NCI-H128 (cell line): Measurements from ENCODE around the gene HMG20A.

Experiments
- DNase-seq: peaks from one replicate; lab custom pipeline; 2025; ENCODE audit not compliant: unreplicated experiment; lab: John Stamatoyannopoulos, UW

The HMG20A gene

DNA sequence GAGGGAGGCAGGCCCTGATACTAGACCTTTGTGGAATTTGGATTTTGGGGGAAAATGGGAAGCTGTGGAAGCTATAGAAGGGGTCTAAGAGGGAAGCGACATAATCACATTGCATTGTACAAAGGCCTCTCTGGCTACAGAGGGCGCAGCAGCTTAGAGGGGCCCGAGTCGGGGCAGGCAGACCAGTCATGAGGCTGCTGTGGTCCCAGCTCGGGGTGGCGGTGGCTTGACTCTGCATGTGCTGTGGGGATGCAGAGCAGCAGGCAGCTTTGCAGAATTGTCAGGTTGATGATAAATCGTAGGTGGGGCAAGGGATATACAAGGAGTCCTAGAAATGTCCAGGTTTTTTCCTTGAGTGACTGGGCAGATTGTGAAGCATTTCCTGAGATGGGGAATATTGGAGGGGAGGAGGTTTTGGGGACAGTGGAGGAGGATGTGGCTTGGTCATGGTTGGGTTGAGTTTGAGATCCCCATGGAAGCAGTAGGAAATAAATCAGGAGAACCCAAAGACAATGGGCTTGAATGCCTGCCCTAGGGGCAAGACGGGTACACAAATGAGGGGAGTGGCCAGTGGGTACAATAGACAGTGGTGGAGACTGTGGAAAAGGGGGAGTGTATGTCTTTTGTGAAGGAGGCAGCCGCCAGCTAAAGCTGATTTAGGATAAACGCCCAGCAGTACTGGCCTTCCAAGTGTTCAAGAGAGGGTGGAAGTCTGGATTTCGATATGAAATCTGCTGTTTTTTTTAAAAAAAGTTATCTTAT, 94.1 kb downstream of the HMG20A start:
- DNase-seq, result no peak

DNA sequence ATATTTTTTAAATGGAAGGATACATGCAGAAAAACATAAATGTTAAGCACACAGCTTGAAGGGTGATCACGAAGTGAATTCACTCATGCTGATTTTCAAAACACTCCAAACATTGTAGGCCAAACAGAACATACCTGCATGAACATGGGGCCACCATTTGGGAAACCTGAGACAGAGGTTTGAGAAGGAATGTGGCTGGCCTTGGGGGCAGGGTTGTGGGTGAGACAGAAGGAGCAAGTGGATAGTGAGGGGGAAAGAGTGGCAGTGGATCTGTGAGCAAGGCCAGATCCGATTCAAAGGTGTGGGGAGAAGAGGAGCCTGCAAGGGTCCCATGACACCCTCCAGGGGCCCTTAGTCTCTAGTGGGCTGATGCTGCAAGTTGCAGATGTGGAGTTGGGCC, 94.9 kb downstream of the HMG20A start:
- no peak for DNase-seq

DNA sequence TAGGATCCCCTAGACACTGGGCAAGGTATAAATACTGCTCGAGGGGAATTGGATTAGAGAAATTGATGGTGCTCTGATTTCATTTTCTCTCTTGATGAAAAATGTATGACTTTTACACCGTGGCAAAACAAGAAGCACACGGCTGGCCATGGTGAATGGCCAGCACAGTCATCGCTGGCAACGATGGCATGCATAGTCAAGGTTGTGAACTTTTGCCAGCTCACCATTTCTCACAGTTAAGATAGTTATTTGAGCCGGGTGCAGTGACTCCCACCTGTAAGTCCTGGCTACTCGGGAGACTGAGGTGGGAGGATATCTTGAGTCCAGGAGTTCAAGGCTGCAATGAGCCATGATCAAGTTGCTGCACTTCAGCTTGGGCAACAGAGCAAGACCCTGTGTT, 95.4 kb downstream of the HMG20A start:
- no peak for DNase-seq

DNA sequence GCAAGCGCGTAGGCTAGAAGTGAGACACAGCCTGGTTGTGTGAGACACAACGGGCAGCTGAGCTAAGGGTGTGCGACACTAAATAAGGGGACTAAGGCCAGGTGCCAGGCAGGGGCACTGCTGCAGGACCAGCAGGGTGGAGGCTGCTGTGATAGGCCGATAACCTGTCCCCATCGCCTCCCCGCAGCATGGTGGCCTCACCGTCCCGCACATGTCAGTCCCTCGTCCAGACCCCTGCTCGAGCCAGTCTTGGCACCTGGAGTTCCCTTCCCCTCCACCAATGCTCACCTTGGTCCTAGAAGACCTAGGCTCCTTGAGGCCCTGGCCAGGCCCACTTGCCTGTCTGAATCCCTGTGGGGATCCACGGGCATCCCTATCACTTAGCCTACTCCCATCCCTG, 96.1 kb downstream of the HMG20A start:
- DNase-seq, result no peak

DNA sequence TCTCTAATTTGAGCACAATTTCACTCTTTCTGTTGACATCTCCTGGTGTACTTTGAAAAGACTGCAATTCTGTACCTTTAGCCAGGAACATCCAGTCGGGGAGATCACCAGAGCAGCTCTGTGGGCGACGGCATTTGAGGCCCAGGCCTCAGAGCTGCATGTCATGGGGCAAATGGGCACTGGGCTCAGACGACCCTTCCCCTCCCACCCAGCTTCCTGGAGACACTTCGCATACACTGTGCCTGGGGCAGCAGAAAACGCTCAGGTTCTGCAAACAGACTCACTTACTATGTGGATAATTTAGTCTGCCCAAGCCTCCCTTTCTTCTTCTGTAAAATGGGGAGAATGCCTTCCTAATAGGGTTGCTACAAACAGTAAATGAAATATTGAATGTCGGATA, 96.9 kb downstream of the HMG20A start:
- DNase-seq, result no peak

DNA sequence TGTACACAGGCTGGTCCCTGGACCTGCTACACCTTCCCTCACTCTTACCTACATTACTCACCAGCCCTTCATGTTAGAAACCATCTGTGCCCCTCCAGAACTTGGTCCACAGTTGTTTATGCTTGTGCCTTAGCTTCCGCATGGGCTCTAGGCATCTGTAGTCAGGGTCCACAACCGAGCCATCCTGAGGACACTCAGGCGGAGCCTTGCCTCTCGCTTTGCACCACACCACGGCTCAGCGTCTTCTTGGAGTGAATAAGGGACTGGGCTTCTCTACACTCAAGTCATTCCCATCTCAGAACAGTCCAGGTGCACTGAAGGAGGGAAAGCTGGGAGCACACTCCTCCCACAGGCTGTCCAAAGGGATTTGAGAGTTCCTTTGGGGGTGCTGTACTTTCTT, 97.8 kb downstream of the HMG20A start:
- DNase-seq, result no peak

DNA sequence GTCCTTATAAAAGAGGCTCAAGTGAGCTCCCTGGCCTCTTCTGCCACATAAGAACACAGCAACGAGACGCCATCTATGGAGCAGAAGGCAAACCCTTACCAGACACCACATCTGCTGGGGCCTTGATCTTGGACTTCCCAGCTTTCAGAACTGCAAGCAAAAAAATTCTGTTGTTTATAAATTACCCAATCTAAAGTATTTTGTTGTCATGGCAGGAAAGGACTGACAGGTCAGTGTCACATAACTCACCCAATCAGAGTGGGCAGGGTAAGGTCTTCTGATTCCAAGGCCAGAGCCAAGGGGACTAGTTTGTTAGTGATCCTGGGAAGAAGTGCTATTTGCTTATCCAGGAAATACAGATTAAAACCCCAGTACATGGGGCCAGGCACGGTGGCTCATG, 98.9 kb downstream of the HMG20A start:
- no peak for DNase-seq

DNA sequence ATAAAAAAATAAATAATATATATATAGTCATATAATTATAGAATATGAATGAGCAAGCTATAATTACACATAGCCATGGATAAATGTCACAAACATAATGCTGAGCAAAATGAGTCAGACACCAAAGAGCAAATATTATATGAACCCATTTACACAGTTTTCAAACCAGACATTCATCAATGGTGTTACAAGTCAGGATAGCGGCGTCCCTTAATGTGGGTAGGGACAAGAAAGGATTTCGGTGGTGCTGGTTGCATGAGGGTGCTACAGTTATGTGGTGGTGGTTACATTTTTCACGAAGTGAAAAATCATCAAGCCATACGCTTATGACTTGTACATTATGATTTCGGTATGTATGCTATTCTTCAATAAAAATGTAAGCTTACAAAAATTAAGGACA, 100.5 kb downstream of the HMG20A start:
- DNase-seq, result no peak

DNA sequence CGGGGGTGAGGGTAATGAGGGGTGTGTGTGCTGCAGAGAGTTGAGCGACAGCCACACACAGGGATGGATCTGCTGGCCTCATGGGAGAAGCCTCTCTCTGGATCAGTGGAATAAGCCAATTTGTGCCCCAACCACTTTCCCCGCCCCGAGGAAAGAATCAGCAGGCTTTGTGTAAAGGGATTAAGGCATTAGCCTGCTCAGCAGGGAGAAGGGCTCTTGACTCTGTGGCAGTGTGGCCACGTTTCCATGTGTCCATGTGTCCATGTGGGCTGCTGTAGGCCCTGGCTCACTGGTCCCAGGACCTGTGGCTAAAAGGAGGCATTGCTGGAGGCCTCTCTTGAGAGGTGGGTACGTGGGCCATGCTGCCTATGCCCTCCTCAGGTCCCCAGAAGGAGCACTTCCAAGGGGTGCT, 104.7 kb downstream of the HMG20A start:
- no peak for DNase-seq

DNA sequence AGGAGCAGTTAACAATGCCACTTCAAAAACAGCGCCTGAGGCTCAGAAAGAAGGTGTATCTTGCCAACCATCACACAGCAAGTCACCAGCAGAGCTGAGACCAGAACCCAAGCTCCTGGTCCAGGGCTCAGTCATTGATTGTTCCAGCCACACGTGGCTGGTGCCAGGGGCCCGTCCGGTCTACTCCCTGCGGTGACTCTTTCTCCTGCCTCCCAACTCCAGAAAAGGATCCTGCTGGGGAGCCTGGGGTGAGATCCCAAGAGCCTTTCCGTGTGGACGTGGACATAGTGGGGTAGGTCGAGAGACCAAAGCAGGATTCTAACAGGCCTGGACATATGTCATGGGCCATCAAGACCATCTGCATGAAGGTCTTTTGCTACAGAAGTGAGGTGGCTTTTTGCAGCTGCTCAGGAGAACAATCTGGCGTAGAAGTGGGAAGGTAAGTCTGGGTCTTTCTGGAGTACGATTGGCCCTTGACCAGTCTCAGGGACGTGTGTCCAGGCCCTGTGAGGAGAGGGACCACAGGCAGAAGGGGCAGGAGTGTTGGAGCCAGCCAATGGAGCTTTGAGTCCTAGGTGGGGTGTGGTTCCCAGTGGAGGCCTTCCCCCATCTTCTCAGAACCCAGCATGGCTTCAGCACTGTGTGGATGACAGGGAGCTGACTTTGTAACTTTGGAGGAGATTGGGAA, 105.4 kb downstream of the HMG20A start:
- no peak for DNase-seq

DNA sequence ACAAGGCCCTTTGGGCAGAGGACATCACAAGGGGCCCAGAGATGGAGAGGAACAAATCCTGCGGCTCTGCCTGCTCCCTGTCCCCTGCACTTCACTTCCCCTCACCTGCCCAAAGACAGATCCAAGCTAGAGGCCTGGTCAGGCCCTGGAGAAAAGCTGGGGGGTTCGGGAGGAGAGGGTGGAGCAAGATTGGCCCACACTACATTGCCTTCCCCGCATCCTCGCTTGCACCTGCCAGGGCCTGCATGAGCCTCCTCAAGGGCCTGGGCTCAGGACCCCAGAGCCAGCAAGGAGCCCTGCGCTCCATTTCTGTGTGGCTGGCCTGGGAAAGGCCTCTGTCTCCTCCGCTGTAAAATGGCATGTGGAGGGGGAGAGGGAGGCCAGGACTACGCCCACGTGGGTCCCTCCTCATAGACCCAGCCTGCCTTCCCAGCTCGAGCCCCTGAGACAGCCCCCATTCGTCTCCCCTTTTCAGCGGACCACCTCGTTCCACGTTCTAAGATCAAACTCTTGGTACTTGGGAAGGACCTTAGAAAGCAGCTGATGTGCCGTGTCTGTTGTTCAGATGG, 106.0 kb downstream of the HMG20A start:
- no peak for DNase-seq

DNA sequence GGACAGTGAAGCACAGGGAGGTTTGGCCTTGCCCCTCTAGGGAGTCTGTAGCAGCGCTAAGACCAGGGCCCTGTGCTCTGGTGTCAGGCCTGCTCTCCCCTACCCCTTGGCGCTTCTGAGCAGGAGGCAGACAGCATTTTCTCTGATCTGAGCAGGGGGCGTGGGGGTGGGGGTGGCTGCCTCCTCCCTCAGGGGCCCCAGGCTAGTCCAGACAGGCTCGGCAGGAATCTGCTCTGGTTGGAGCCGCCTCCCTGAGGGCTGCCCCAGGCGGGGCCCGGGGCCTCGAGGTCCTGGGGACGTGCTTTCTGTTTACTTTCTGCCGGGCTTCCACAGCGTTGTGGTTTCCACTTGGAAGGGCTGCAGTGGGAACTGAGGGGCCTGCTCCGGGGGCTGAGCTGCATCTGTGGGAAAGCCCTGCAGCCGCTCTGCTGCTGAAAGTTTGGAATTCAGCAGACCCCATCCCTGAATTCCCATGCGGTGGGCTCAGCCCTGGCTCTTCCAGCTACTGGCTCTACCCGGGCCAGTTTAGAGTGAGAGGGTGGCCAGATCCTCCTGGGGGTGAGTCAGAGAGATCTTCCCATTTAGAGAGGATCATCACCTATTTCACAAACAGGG, 106.6 kb downstream of the HMG20A start:
- DNase-seq, result no peak

DNA sequence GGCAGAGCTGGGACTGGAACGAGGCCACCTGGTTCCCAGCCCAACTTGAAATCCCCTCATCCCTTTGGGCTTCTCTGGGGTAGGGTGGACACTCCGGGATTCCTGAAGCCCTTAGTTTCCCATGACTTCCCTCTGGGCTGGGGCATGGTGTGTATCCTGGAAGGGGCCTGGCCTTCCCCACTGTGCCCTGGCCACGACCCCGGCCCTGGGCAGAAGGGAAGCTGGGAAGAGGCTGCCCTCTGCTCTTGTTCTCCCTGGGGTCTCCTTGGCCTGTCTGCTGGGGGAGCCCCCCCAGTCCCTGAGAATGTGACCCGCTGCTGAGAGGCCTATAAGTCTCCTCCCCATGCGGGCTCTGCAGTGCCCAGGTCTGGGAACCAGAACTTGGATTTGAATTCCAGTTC, 107.1 kb downstream of the HMG20A start:
- no peak for DNase-seq

DNA sequence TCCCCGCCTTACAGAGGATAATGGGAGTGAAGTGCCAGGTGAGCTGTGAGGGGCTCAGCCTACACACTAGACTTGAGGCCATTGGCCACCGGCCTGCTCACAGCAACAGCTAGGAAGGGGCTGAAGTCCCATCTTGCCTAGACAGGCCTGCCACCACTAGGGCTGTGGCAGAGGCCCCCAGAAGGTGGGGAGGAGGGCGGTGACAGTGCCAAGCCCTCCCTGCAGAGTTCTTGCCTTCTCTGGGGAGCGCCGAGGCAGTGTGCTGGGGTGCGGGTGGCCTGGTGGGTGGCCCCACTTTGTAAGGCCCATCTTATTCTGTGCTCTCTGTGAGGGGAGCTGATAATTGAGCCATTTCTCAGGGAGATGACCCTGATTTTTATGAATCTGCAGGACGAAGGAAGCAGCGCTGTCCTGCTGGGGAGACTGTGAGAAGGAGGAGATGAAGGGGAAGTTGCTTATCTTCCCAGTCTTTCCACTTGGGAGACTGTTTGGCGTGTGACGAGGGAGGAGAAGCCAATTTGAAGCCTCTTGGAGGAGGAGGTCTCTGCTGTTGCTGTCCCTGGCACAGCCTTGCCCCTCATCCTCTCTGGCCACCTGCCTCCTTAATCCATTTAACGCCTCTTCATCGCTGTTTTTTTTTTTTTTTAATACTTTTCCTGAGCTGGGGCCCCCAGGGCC, 107.7 kb downstream of the HMG20A start:
- DNase-seq, result no peak

DNA sequence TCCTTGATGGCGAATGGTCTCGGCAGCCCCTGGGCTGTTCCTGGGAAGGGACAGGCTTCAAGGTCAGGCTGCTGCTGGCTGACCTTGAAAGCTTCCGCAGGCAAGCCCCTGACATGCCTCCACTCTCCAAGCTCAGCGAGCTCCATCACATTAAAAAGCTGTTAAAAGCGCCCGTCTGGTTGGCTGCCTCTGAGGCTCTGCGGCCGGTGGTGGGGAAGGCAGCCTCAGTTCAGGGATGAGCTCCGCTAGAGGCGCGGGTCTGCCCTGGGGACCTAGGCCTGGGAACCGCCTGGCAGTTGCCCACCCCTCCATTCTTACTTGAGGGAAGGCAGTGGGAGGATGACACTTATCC, 108.3 kb downstream of the HMG20A start:
- no peak for DNase-seq

DNA sequence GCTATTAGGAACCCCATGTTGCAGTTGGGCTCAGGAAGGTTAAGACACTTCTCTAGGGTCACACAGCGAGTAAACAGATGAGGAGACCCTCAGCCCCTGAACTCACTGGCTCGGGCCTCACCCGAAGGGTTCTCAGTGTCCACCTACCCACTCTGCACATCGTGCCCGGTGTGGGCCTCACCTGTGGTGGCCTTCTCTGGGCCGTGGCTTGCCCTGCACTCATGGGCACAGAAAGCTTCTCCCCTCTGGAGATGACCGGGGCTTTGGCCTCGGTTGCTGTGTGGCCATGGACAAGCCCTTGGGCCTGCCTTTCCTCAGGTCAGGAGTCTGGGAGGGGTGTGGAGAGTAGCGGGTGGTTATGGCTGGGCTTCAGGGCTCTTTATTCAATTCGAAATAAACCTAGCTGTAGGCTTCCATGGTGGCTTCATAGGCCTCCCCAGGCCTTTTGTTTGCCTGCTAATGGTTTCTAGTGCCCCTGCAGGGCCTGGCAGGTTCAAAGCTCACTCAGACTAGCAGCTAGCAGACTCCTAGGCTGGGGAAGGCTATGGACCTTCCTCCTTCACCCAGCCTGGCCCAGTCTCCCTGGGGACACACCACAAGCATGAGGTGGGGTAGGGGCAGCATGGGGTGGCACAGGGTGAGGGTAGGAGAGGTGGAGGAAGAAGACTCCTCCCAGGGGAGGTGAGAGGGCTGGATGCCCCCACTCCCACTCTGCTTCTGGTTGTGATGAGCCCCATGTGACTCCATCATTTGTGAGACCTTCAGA, 108.9 kb downstream of the HMG20A start:
- no peak for DNase-seq

DNA sequence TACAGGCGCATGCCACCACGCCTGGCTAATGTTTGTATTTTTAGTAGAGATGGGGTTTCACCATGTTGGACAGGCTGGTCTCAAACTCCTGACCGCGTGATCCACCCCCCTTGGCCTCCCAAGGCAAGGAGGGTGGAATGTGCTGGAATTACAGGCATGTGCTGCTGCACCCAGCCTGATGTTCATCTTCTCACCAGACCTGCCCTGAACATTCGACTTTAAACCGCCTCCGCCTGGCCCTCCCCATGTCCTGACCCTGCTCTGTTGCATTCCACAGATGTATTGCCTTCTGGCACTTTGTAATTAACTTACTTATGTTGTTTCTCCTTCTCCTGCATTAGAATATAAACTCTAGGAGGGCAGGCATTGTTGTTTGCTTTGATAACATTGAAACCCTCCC, 109.9 kb downstream of the HMG20A start:
- no peak for DNase-seq

DNA sequence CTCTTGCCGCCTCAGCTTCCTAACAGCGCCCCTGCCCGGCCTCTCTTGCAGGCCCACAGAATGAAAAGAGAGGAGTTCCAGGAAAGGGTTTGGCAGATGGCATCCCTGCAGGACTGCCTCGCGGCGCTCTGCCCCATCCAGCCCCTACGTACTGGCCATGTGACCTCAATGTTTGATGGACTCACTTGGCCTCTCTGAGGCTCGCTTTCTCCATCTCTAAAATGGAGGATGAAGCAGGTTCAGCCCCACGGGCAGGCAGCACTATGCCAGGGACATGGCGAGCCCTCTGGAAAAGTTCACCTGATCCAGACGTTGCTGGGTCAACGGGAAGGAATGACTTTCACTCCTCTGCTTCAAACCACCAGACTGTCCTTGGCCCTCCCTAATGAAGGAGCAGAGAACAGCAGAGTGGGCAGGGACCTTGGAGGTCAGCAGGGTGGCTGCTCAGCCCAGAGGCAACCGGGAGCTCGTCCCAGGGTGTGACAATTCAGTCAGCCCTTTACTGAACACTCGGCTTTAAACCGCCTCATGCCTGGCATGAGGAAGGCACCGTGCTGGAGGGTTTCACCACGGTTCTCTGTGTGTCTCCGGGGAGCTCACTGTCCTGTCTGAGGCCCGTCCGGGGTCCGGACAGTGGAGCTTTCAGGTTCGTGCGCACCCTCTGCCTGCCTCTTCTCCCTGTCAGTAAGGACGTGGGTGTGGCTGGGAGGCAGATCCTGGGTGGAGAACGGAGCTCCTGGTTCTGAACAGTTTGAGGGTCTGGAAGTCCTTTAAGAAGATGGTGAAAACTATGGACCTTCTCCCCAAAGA, 110.7 kb downstream of the HMG20A start:
- no peak for DNase-seq

DNA sequence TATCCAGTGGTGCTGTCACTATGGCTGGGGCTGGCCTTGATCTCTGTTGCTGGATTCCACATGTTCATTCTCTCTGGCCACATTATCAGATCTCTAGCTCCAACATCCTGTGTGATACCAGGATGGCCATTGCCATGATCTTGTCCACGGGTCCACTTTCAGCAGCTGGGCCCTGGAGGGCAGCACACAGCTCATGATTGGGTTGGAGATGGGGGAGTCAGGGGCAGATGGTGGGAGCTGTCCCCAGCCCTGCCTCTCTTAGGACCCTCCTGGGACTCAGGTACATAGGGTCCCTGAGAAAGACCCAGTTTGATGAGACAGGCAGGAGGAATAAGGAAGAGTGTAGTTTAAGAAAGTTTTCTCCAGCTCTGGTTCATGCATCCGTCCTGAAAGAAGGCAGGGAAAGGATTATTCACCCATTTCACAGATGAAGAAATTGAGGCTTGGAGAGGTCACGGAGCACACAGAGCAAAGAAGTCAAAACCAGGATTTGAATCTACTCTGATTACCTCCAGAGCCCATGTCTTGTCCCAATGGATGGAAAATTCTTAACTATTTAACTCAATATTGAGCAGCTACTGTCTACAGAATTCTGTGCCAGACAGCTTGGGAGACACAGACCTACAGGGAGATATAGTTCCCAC, 111.5 kb downstream of the HMG20A start:
- no peak for DNase-seq

DNA sequence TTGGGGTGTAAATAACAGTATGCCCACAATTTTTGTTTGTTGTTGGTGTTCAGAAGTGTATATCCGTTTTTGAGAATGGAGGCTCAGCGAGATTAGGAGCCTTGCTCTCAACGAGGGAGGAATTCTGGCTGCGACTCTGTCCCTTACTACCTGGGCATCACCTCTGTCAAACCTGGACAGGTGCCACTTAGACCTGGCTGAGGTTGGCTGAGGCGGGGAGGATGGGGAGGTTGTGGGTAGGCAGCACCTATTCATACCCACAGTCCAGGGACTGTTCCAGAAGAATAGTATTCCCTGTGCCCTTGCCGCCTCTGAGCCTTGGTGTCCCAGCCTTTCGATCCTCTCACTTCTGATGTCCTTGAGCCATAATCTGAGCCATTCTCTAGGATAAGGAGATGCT, 112.2 kb downstream of the HMG20A start:
- DNase-seq, result no peak
